IPS DF 6.9 (cell line): ENCODE measurements around the gene SORCS2.

Experiments
- DNase-seq: peaks from one replicate; pipeline ENCODE4 v3.0.0-alpha.2; 2013; ENCODE audit warnings: low read depth, low spot score
- H3K27ac ChIP-seq: one replicate; pipeline ENCODE4 v1.5.1; 2013; ENCODE audit warnings: low read length, control low read depth
- H3K27me3 ChIP-seq: 2 replicates; pipeline ENCODE4 v1.6.1; 2013; ENCODE audit warnings: mild to moderate bottlenecking, low read length; ENCODE audit not compliant: control insufficient read depth, insufficient read depth
- H3K36me3 ChIP-seq: 2 replicates; pipeline ENCODE4 v1.6.1; 2013; ENCODE audit warnings: low read length; ENCODE audit not compliant: control insufficient read depth, insufficient read depth
- H3K4me1 ChIP-seq: 2 replicates; pipeline ENCODE4 v1.6.1; 2013; ENCODE audit warnings: low read length; ENCODE audit not compliant: control insufficient read depth, insufficient read depth
- H3K4me3 ChIP-seq: 2 replicates; pipeline ENCODE4 v1.5.1; 2013; ENCODE audit warnings: mild to moderate bottlenecking, low read length
- H3K9me3 ChIP-seq: 2 replicates; pipeline ENCODE4 v1.6.1; 2013; ENCODE audit warnings: low read length, inconsistent platforms; ENCODE audit not compliant: control insufficient read depth, insufficient read depth
- WGBS: extraction: QIAGEN DNeasy Blood & Tissue Kit; methylation state at CpG from one replicate; pipeline ENCODE4 v1.1.7; 2013; ENCODE audit warnings: mixed read lengths, missing lambda C conversion rate; ENCODE audit not compliant: insufficient read length, insufficient coverage; 5-methylcytosine and 5-hydroxymethylcytosine counted together

Gene SORCS2

DNA sequence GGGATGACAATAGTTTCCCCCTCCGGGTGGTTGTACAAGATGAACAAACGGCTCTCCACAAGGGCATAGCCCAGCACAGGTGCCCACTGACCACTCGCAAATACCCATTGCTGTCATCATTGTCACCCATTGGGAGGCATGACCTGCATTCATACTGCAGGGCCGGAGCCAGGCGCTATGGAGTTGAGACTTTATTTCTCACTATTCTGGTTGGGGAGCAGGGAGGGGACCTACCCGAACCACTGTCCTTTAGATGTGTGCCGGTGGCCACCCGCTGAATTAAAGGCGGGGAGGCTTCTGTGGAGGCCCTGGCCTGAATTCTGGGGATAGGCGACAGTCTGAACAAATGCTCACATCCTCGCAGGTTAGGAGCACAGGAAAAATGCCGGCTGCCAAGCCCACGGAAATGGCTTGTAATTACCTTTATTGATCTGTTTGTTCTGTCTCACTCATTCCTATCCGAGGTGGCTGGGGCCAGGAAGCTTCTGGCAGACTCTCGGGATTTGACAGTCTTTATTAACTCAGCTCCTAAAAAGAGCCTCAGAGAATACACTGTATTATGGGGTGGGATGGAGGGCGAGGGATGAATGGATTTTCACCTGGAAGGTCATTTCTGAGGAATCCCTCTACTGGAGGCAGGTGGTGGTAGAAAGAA lies 367.5 kb downstream of the SORCS2 start:
- H3K27me3 ChIP-seq = no peaks in the 10 kb centered on the region
- WGBS = no CpG with 5 or more reads among the region's 16 CpGs
- no peak for DNase-seq

DNA sequence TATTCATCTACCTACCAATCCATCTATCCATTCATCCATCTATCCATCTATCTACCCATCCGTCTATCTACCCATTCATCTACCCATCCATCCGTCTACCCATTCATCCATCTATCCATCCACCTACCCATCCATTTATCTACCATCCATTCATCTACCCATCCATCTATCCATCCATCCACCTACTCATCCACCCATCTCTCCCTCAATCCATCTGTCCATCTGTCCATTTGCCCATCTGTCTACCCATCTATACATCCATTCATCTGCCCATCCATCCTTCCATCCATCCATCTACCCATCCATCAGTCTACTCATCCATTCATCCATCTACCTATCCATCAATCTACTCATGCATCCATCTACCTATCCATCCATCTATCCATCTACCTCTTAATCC lies 369.2 kb downstream of the SORCS2 start:
- Histone ChIP-seq H3K9me3 (no peaks in the 10 kb centered on the region), H3K27me3 (no peaks in the 10 kb centered on the region), H3K4me1 (no peaks in the 10 kb centered on the region), H3K27ac (no peak overlapping the region), H3K36me3 (no peaks in the 10 kb centered on the region), H3K4me3 (no peak overlapping the region)
- 100% methylated on average over 2 of the region's 2 CpGs for WGBS
- DNase-seq = no peak

More for the DNA sequence above, 367.5 kb downstream of the SORCS2 start:
- no peaks in the 10 kb centered on the region for H3K9me3 ChIP-seq
- H3K4me1 ChIP-seq = no peaks in the 10 kb centered on the region
- no peak overlapping the region for H3K4me3 ChIP-seq
- no peak overlapping the region for H3K27ac ChIP-seq
- H3K36me3 ChIP-seq = no peaks in the 10 kb centered on the region

DNA sequence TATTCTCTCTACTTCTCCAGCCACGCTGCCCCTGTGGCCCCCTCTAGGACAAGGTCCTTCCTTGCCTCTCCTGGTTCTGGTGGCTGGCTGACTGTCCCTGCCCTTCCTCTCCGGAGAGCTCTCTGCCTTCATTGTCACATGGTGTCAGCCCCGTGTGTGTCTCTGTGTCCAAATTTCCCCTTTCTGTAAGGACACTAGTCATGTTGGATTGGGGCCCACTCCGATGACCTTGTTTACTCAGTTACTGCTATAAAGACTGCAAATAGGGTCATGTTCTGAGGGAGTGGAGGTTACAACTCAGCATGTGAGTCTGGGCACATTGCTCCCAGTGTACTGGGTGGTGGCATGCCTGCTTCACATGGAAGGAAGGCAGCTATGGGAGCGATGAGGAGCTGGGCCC lies 371.9 kb downstream of the SORCS2 start:
- no peaks in the 10 kb centered on the region for H3K27me3 ChIP-seq
- no CpG with 5 or more reads among the region's 5 CpGs for WGBS
- no peaks in the 10 kb centered on the region for H3K36me3 ChIP-seq
- no peaks in the 10 kb centered on the region for H3K9me3 ChIP-seq
- H3K4me1 ChIP-seq = no peaks in the 10 kb centered on the region
- no peak overlapping the region for H3K4me3 ChIP-seq
- DNase-seq = no peak
- no peak overlapping the region for H3K27ac ChIP-seq

DNA sequence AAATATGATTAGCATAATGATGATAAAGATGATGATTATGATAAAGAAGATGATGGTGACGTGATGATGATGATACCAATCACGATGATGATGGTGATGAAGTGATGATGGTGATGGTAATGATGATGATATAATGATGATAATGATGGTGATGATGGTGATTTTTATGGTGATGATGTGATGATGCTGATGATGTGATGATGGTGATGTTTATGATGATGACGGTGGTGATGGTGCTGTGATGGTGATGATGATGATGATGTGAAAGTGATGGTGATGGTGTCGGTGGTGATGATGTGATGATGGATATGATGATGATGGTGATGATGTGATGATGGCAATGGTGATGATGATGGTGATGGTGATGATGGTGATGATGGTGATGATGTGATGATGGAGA lies 373.1 kb downstream of the SORCS2 start:
- Histone ChIP-seq H3K9me3 (no peaks in the 10 kb centered on the region), H3K4me1 (no peaks in the 10 kb centered on the region), H3K27me3 (no peaks in the 10 kb centered on the region), H3K36me3 (no peaks in the 10 kb centered on the region), H3K4me3 (no peak overlapping the region), H3K27ac (no peak overlapping the region)
- DNase-seq = no peak
- 100% methylated on average over 4 of the region's 4 CpGs for WGBS

DNA sequence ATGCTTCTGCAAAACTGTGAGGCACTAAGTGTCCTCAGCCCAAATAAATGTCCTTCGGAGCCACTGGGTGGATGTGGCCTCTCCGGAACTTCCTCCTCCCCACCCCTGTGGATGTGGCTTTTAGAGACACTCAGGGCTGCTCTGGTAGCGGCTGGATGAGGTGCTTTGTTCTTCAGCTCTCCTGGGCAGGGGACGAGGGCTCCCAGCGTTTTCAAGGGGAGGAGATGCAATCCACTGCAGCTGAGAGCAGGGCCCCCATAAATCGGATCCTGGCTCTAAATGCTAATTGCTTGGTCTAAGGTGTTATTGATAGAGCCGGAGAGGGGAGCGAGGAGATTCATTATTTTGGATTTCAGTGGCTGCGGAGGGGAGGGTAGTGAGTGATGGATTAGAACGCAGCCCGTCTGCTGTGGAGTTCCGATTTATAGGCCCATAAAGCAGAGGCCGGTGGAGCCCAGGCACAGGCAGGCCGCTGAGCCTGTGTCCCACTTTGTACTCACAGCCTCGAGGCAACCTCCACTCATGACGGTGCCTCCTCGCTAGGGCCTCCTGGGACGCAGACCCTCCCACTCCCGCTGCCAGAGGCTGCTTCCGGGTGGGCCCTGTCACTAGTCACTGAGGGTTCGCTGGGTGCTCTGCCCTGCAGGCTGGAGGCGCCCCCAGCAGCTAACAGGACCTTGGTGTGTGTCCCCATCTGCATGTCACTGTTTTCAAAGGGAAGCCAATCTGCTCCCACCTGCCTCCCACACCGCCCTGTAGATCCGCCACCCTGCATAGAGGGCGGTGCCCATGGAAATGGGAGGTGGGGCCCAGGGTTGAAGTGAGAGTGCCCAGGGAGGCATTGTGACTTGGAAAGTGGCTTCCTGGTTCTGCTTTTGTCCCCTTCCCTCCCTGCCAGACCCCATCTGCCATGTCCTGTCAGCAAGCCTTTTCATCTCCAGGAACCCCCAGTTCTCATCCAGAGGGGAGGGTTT lies 377.8 kb downstream of the SORCS2 start:
- no peaks in the 10 kb centered on the region for H3K9me3 ChIP-seq
- no peak for DNase-seq
- no peaks in the 10 kb centered on the region for H3K4me1 ChIP-seq
- no CpG with 5 or more reads among the region's 25 CpGs for WGBS
- no peak overlapping the region for H3K27ac ChIP-seq
- H3K27me3 ChIP-seq = no peaks in the 10 kb centered on the region
- H3K4me3 ChIP-seq = no peak overlapping the region
- H3K36me3 ChIP-seq = no peaks in the 10 kb centered on the region

DNA sequence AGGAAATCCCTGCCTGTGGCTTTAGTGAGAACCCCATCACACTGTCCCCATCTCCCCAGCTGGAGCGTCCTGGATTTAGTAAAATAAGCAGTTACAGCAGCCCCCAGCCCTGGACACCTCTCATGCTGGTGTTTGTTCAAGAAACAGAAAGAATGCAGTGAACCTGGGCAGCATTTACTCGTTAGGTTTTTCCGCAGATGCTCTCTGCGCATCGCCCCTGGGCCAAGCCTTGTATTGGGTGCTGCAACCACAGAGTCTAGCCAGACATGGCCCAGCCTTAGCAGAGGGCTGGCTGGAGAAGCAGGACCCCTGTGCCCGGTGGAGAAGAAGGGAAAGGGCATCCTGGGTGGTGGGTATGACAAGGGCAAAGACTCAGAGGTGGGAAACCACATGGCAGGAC lies 378.7 kb downstream of the SORCS2 start:
- no peaks in the 10 kb centered on the region for H3K9me3 ChIP-seq
- DNase-seq = no peak
- no peak overlapping the region for H3K4me3 ChIP-seq
- no peaks in the 10 kb centered on the region for H3K4me1 ChIP-seq
- H3K27me3 ChIP-seq = no peaks in the 10 kb centered on the region
- no peak overlapping the region for H3K27ac ChIP-seq
- no CpG with 5 or more reads among the region's 6 CpGs for WGBS
- H3K36me3 ChIP-seq = no peaks in the 10 kb centered on the region

DNA sequence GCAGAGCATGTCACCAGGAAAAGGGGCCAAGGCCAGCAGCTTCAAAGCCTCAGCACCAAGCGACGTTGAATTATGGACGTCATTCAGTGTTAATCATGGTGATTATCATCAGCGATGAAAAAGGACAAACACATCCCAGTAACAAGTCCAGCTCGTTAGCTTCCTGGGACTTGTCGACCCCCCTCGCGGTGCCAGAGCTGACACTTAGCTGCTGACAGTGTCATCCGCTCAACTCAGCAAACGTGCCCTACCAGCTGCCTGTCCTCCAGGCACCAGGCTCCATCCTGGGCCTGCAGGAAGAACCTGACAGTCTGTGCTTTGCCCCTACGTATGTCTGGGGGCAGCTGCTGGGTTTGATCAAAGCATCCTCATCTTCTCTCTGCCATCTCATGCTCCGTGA lies 379.4 kb downstream of the SORCS2 start:
- Histone ChIP-seq H3K9me3 (no peaks in the 10 kb centered on the region), H3K4me3 (no peak overlapping the region), H3K27ac (no peak overlapping the region), H3K36me3 (no peaks in the 10 kb centered on the region), H3K4me1 (no peaks in the 10 kb centered on the region), H3K27me3 (no peaks in the 10 kb centered on the region)
- no peak for DNase-seq
- WGBS = no CpG with 5 or more reads among the region's 12 CpGs

DNA sequence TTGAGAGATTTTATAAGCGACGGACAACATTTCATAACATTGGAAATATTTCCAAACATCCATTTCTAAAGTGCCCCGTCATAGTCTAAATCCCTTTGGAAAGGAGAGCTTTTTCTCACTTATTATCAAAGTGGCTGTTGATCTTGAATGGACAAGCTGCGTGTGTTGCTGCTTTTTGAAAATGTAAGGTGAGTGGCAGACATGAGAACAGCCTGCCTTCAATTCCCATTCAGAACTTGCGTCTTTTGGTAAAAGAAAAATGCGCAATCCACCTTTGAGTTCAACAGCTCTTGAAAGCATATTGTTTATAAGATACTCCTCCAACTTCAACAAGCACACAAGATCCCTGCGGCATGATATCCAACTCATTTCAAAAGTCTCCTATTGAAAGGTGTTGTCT lies 380.6 kb downstream of the SORCS2 start:
- H3K4me3 ChIP-seq = no peak overlapping the region
- no peaks in the 10 kb centered on the region for H3K4me1 ChIP-seq
- no peaks in the 10 kb centered on the region for H3K36me3 ChIP-seq
- H3K9me3 ChIP-seq = peaks cover 2% of the 10 kb centered on the region; the same call in 1 of the 2 replicates
- WGBS = no CpG with 5 or more reads among the region's 7 CpGs
- no peak for DNase-seq
- H3K27ac ChIP-seq = no peak overlapping the region
- H3K27me3 ChIP-seq = no peaks in the 10 kb centered on the region

DNA sequence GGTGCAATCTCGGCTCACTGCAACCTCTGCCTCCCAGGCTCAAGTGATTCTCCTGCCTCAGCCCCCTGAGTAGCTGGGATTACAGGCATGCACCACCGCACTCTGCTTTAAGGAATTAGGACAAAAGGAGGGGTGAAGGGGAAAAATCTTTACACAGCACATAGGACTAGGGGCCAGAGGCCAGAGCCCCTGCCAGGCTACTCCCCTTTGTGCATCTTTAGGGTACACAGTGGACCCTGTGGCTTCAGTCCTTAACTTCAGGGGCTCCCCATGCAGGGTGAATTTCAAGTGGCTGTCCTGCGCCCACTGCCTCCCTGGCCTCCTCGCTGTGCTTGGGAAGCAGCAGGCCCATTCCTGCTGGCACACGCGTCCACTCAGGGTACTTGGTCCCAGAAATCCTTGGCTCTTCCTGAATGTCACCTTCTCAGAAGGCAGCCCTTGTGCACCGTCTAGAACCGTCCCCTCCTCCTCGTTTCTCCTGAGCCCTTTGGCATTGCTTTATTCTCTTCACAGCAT lies 381.3 kb downstream of the SORCS2 start:
- no peaks in the 10 kb centered on the region for H3K36me3 ChIP-seq
- no peak overlapping the region for H3K4me3 ChIP-seq
- WGBS = no CpG with 5 or more reads among the region's 9 CpGs
- no peak overlapping the region for H3K27ac ChIP-seq
- no peaks in the 10 kb centered on the region for H3K4me1 ChIP-seq
- DNase-seq = no peak
- no peaks in the 10 kb centered on the region for H3K27me3 ChIP-seq
- peaks cover 3% of the 10 kb centered on the region; the same call in 1 of the 2 replicates for H3K9me3 ChIP-seq

DNA sequence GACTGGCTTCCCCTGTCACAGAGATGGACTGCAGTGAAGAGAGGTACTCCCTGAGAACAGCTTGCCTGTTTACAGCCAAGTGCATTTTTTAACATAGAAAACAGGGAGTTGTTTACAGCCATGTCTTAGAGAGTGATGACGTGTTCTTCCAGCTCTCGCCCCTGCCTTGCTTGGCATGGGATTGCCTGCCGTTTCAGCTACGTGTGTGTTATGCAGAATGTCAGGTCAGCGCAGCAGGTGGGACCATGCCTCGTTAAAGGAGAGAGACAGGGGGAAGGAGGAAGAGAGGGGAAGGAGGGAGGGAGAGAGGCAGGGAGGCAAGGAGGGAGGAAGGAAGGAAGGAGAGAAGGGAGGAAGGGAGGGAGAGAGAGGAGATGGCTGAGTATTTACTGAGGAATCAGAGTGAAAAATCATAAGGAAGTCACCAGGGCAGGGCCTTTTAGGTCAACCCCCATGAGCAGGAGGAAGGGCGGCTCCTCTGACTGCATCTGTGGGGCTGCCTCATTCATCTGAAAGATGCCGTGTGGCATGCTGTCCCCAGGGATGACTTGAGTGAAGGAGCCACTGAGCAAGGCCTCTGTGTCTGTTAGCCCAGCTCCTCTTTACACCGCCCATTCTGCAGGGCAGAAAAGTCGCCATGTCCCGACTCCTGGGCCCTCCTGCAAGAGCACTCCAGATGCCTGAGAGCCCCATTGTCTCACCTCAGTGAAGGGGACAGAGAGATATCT lies 382.1 kb downstream of the SORCS2 start:
- Histone ChIP-seq H3K27me3 (no peaks in the 10 kb centered on the region), H3K4me1 (no peaks in the 10 kb centered on the region), H3K4me3 (no peak overlapping the region), H3K36me3 (no peaks in the 10 kb centered on the region), H3K9me3 (peaks cover 3% of the 10 kb centered on the region; the same call in 1 of the 2 replicates), H3K27ac (no peak overlapping the region)
- DNase-seq = no peak
- WGBS = no CpG with 5 or more reads among the region's 11 CpGs
